PFSK-1 (cell line): ENCODE data around the gene VIT.

Experiments used
- FOXP2 ChIP-seq: optimal IDR thresholded peaks from 2 replicates; pipeline ENCODE3; 2011; ENCODE audit warnings: borderline replicate concordance, control low read depth, inconsistent platforms; ENCODE audit not compliant: insufficient read depth; ENCODE audit errors: extremely low read length, extremely low read depth
- POLR2AphosphoS5 ChIP-seq: IDR thresholded peaks from 2 replicates; pipeline ENCODE4 v1.6.1; 2012; ENCODE audit warnings: low read depth, mild to moderate bottlenecking, control low read depth, low read length, moderate library complexity
- REST ChIP-seq, 2 experiments: IDR thresholded peaks; 2 replicates each; pipeline versions ENCODE4 v1.6.1 to v1.8.0; 2011 to 2012; ENCODE audit warnings: low read depth in 2 of 2, low read length in 2 of 2, control low read depth in 1 of 2, inconsistent platforms in 1 of 2, mild to moderate bottlenecking in 1 of 2, moderate library complexity in 1 of 2; ENCODE audit not compliant: insufficient read depth in 1 of 2
- SIN3A ChIP-seq: IDR thresholded peaks from 2 replicates; pipeline ENCODE4 v1.6.1; 2012; ENCODE audit warnings: mild to moderate bottlenecking, low read length, moderate library complexity, borderline replicate concordance; ENCODE audit not compliant: insufficient read depth
- TAF1 ChIP-seq: IDR thresholded peaks from 2 replicates; pipeline ENCODE4 v1.6.1; 2012; ENCODE audit warnings: low read length, control low read depth, borderline replicate concordance; ENCODE audit not compliant: insufficient read depth

DNA sequence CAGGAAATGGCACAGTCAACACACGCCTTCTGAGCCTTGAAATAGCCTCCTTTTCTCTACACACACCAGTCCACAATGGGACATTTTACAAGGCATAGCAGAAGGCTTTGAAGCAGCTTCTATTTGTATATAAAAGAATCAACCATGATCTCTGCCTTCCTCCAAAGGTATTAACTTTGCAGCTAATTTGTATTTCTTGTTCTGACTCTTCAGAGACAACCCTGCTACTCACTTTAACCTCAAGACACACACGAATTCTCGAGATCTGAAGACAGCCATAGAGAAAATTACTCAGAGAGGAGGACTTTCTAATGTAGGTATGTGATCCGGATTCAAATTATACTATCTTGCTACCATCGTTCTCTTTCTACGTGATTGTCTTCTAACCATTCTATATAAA lies 104.6 kb downstream of the VIT start:
- TF ChIP-seq POLR2AphosphoS5 (no peak), REST (IDR thresholded peaks at IDR 0.05; ENCODE audit: insufficient read depth in 1 of 2, low read depth in 2 of 2, low read length in 2 of 2) (no peak), TAF1 (no peak), SIN3A (no peak), FOXP2 (no peak)
